ENCODE results near the gene ANKRD10. TPM values are rescaled to one million over a fixed set of nuclear protein-coding genes. Genes with fewer than 3 reads are reported as not detected.

ANKRD10 gene
- total RNA-seq, 4 donors from 2014 or later: 39.5 to 94.4 (median 56.2) TPM

- Histone ChIP-seq H3K36me3 (peaks cover 21% of the 10 kb centered on the region), H3K4me3 (no peak overlapping the region), H3K27ac (no peak overlapping the region), H3K4me1 (peaks cover 6% of the 10 kb centered on the region), H3K27me3 (no peaks in the 10 kb centered on the region), H3K9me3 (no peaks in the 10 kb centered on the region)
- no peak for DNase-seq (ENCODE audit: low spot score in 2 of 2)
- TF ChIP-seq POLR2AphosphoS5 (IDR thresholded peaks at IDR 0.05) (no peak), POLR2A (IDR thresholded peaks at IDR 0.05) (no peak), CTCF (IDR thresholded peaks at IDR 0.05) (no peak), EP300 (IDR thresholded peaks at IDR 0.05) (no peak)
- WGBS: 84% methylated on average over 8 of the region's 8 CpGs
These were observed 24.3 kb downstream of the ANKRD10 start for GRCh38 chr13:110890279-110891165.

- TF ChIP-seq EP300 (IDR thresholded peaks at IDR 0.05) (no peak), POLR2A (IDR thresholded peaks at IDR 0.05) (no peak), POLR2AphosphoS5 (IDR thresholded peaks at IDR 0.05) (no peak), CTCF (IDR thresholded peaks at IDR 0.05) (no peak)
- no peak for DNase-seq (ENCODE audit: low spot score in 2 of 2)
- whole genome bisulfite sequencing: 74% methylated on average over 3 of the region's 3 CpGs
- no peak overlapping the region for H3K27ac ChIP-seq
- H3K9me3 ChIP-seq: no peaks in the 10 kb centered on the region
- H3K36me3 ChIP-seq: peaks cover 12% of the 10 kb centered on the region
- H3K4me3 ChIP-seq: no peak overlapping the region
- peaks cover 3% of the 10 kb centered on the region for H3K4me1 ChIP-seq
- no peaks in the 10 kb centered on the region for H3K27me3 ChIP-seq
These were observed 26.5 kb downstream of the ANKRD10 start for GRCh38 chr13:110888390-110888789.

- Histone ChIP-seq H3K27ac (no peak overlapping the region), H3K4me1 (peaks cover 3% of the 10 kb centered on the region), H3K36me3 (peaks cover 6% of the 10 kb centered on the region), H3K4me3 (no peak overlapping the region), H3K27me3 (no peaks in the 10 kb centered on the region), H3K9me3 (no peaks in the 10 kb centered on the region)
- WGBS: 58% methylated on average over 9 of the region's 9 CpGs
- TF ChIP-seq POLR2A (IDR thresholded peaks at IDR 0.05) (no peak), EP300 (IDR thresholded peaks at IDR 0.05) (no peak)
- DNase-seq (ENCODE audit: low spot score in 2 of 2): no peak
These were observed 27.1 kb downstream of the ANKRD10 start for GRCh38 chr13:110887597-110888333.

- 51% methylated on average over 5 of the region's 5 CpGs for WGBS
- DNase-seq (ENCODE audit: low spot score in 2 of 2): no peak
- no peaks in the 10 kb centered on the region for H3K27me3 ChIP-seq
- peaks cover 3% of the 10 kb centered on the region for H3K36me3 ChIP-seq
- H3K27ac ChIP-seq: no peak overlapping the region
- no peaks in the 10 kb centered on the region for H3K9me3 ChIP-seq
- H3K4me1 ChIP-seq: peaks cover 3% of the 10 kb centered on the region
- H3K4me3 ChIP-seq: no peak overlapping the region
- TF ChIP-seq EP300 (IDR thresholded peaks at IDR 0.05) (no peak), POLR2A (IDR thresholded peaks at IDR 0.05) (no peak), CTCF (IDR thresholded peaks at IDR 0.05) (no peak), POLR2AphosphoS5 (IDR thresholded peaks at IDR 0.05) (no peak)
These were observed 27.8 kb downstream of the ANKRD10 start for GRCh38 chr13:110886870-110887596.

DNA sequence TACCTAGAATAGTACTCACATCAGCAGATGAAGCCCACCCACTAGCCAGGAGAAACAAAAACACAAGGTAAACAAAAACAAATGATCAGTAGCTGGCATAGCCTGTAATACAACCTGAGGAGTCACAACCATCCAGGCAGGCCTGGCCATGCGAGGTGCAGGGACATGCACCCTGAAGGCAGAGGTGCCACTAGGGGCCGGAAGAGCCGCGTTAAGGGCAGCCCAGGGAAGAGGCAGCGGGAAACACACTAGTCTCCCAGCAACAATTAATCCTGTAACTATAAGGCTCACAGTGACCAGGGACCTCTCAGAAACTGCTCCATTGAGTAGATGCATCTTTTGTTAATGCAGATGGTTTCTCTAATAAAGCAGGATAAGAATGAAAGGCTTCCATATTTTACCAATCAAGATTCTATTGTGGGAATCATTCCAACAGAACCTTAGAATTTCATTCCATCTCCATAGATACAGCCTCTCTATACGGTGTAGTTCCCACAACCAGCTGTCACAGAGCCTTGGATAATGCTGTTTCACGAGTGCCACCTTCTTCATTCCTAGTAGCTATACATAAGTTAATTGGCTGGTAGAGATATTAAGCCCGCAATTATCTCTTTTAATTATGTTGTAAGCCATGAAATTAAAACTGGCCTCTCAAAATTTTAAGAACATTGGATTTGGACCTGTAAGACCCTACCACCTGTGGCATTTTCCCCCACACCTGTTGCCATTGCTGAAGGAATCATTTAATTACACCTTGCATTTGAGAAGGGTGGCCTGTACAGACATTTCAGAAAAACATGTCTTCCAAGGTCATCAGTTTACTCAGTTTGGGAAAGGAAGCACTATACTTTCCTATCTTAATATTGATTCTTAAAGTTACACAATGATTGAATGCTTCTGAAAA is 28.7 kb downstream of the ANKRD10 start:
- no peak for TF ChIP-seq CTCF (IDR thresholded peaks at IDR 0.05)
- no peak for TF ChIP-seq POLR2AphosphoS5 (IDR thresholded peaks at IDR 0.05)
- no peak for TF ChIP-seq EP300 (IDR thresholded peaks at IDR 0.05)
- no peak for TF ChIP-seq POLR2A (IDR thresholded peaks at IDR 0.05)
- WGBS: 49% methylated on average over 8 of the region's 8 CpGs
- H3K27ac ChIP-seq: no peak overlapping the region
- no peak for DNase-seq (ENCODE audit: low spot score in 2 of 2)
- H3K4me1 ChIP-seq: peaks cover 3% of the 10 kb centered on the region
- H3K9me3 ChIP-seq: no peaks in the 10 kb centered on the region
- no peaks in the 10 kb centered on the region for H3K27me3 ChIP-seq
- H3K4me3 ChIP-seq: no peak overlapping the region
- H3K36me3 ChIP-seq: no peaks in the 10 kb centered on the region
